Measurements from ENCODE around the gene SNRPA. TPM values are rescaled to one million over a fixed set of nuclear protein-coding genes. Genes with fewer than 3 reads are reported as not detected.
A peak's percentile ranks its signal among the peaks of the same experiment; 100 is the strongest.

SNRPA gene
- total and polyA plus RNA-seq, 2 donors from 2014 or later = 48.7 to 52.6 TPM

GRCh38 chr19:40713939-40714338 lies 37.1 kb upstream of the SNRPA start:
- H3K4me3 ChIP-seq (ENCODE audit: low read length in 3 of 3) = no peak overlapping the region

GRCh38 chr19:40714441-40715299 lies 36.3 kb upstream of the SNRPA start:
- Histone ChIP-seq H3K4me1 (ENCODE audit: control insufficient read depth in 2 of 3, insufficient read depth in 2 of 3, low read depth in 1 of 3, low read length in 3 of 3) (peaks cover 3 to 23% (median 13%) of the 10 kb centered on the region in 3 donors), H3K9me3 (ENCODE audit: control insufficient read depth in 2 of 3, insufficient read depth in 1 of 3, low read length in 3 of 3) (no peaks in the 10 kb centered on the region), H3K36me3 (ENCODE audit: control insufficient read depth in 2 of 3, insufficient read depth in 3 of 3, low read length in 3 of 3) (peaks cover 0 to 5% (median 2%) of the 10 kb centered on the region in 3 donors), H3K4me3 (ENCODE audit: low read length in 3 of 3) (peak overlapping the region; percentile 73 to 99 (median 88)), H3K27ac (ENCODE audit: low read depth in 2 of 2, low read length in 2 of 2) (peak overlapping the region; percentile 96 to 98), H3K27me3 (ENCODE audit: control insufficient read depth, insufficient read depth, low read length) (no peaks in the 10 kb centered on the region), H3K9ac (ENCODE audit: low read length in 3 of 3) (peak overlapping the region in 2 of 3 donors; percentile 57 to 99)
- DNase-seq (peak; percentile 97 to 98 (median 97)), FAIRE-seq (no peak)
- intact Hi-C loops (cut with DNase I) = no loop called here
- TF ChIP-seq CTCF (IDR thresholded peaks at IDR 0.05; ENCODE audit: borderline replicate concordance, extremely low read depth, insufficient read depth) = no peak

More at GRCh38 chr19:40713939-40714338, 37.1 kb upstream of the SNRPA start:
- FAIRE-seq (no peak), DNase-seq (no peak)
- Histone ChIP-seq H3K9ac (ENCODE audit: low read length in 3 of 3) (peak overlapping the region in 1 of 3 donors; percentile 75), H3K27ac (ENCODE audit: low read depth in 2 of 2, low read length in 2 of 2) (peak overlapping the region; percentile 96 to 98), H3K4me1 (ENCODE audit: control insufficient read depth in 2 of 3, insufficient read depth in 2 of 3, low read depth in 1 of 3, low read length in 3 of 3) (peaks cover 3 to 23% (median 13%) of the 10 kb centered on the region in 3 donors), H3K36me3 (ENCODE audit: control insufficient read depth in 2 of 3, insufficient read depth in 3 of 3, low read length in 3 of 3) (peaks cover 0 to 5% (median 2%) of the 10 kb centered on the region in 3 donors), H3K9me3 (ENCODE audit: control insufficient read depth in 2 of 3, insufficient read depth in 1 of 3, low read length in 3 of 3) (no peaks in the 10 kb centered on the region), H3K27me3 (ENCODE audit: control insufficient read depth, insufficient read depth, low read length) (no peaks in the 10 kb centered on the region)
- no peak for TF ChIP-seq CTCF (IDR thresholded peaks at IDR 0.05; ENCODE audit: borderline replicate concordance, extremely low read depth, insufficient read depth)
- intact Hi-C loops (cut with DNase I) = no loop called here

- intact Hi-C loops (cut with DNase I) = no loop called here
- TF ChIP-seq CTCF (IDR thresholded peaks at IDR 0.05; ENCODE audit: borderline replicate concordance, extremely low read depth, insufficient read depth) = no peak
- peak overlapping the region; percentile 77 to 99 (median 88) for H3K4me3 ChIP-seq (ENCODE audit: low read length in 3 of 3)
- peaks cover 3 to 35% (median 13%) of the 10 kb centered on the region in 3 donors for H3K4me1 ChIP-seq (ENCODE audit: control insufficient read depth in 2 of 3, insufficient read depth in 2 of 3, low read depth in 1 of 3, low read length in 3 of 3)
- H3K27me3 ChIP-seq (ENCODE audit: control insufficient read depth, insufficient read depth, low read length) = no peaks in the 10 kb centered on the region
- H3K9me3 ChIP-seq (ENCODE audit: control insufficient read depth in 2 of 3, insufficient read depth in 1 of 3, low read length in 3 of 3) = no peaks in the 10 kb centered on the region
- H3K36me3 ChIP-seq (ENCODE audit: control insufficient read depth in 2 of 3, insufficient read depth in 3 of 3, low read length in 3 of 3) = peaks cover 0 to 3% (median 2%) of the 10 kb centered on the region in 3 donors
- FAIRE-seq = no peak
- peak overlapping the region; percentile 83 to 99 (median 84) for H3K9ac ChIP-seq (ENCODE audit: low read length in 3 of 3)
- DNase-seq = peak in 2 of 5 donors; percentile 33 to 83
- H3K27ac ChIP-seq (ENCODE audit: low read depth in 2 of 2, low read length in 2 of 2) = peak overlapping the region; percentile 96 to 98
Measured at GRCh38 chr19:40716031-40716481, 34.9 kb upstream of the SNRPA start.

Data from kidney (tissue), 14 donors.